MM.1S (cell line): ENCODE data around the gene CNIH3.

Source experiments
- EZH2 ChIP-seq: fragments of 300-600 bp; sonication (generic); optimal IDR thresholded peaks from 2 replicates; pipeline ENCODE3; 2017; ENCODE audit warnings: low read depth, mild to moderate bottlenecking, antibody characterized with exemption, low read length, mixed read lengths
- EZH2phosphoT487 ChIP-seq: fragments of 300-600 bp; sonication (generic); IDR thresholded peaks from 2 replicates; pipeline ENCODE4 v1.6.1; 2018; ENCODE audit warnings: antibody characterized with exemption, low read length
- TF ChIP-seq, protein P1 (sequence below): fragments of 300-600 bp; sonication (generic); IDR thresholded peaks from 2 replicates; pipeline ENCODE4 v1.5.1; 2016; ENCODE audit warnings: antibody characterized with exemption, low read length, mixed read lengths

DNA sequence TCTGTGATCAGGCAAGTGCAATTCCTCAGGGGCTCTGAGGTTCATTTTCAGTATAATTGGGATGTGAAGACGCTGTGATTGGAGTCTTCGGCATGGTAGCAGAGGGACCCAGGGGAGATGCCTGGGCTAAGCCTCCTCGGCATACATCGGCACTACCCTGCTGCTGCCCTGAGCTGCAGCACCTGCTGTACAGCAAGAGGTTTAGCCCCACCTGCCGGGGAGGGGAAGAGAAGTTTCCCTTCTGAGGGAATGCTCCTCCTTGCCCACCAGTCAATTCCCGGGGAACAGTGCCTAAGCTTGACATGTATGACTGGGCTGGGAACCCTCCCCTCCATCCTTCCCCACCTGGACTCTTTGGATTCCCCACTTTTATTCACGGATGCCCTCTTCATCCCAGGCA, 24.9 kb downstream of the CNIH3 start:
- TF ChIP-seq EZH2phosphoT487 (no peak), EZH2 (no peak)
- TF ChIP-seq, protein P1, sequence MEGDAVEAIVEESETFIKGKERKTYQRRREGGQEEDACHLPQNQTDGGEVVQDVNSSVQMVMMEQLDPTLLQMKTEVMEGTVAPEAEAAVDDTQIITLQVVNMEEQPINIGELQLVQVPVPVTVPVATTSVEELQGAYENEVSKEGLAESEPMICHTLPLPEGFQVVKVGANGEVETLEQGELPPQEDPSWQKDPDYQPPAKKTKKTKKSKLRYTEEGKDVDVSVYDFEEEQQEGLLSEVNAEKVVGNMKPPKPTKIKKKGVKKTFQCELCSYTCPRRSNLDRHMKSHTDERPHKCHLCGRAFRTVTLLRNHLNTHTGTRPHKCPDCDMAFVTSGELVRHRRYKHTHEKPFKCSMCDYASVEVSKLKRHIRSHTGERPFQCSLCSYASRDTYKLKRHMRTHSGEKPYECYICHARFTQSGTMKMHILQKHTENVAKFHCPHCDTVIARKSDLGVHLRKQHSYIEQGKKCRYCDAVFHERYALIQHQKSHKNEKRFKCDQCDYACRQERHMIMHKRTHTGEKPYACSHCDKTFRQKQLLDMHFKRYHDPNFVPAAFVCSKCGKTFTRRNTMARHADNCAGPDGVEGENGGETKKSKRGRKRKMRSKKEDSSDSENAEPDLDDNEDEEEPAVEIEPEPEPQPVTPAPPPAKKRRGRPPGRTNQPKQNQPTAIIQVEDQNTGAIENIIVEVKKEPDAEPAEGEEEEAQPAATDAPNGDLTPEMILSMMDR = peak; percentile 94
